HG02763 (cell line): ENCODE measurements around the gene OR10R2.
"Not testable (repeated sequence)": the region's sequence is repeated elsewhere in the genome, so short reads cannot be mapped to it uniquely, and the experiment has no call there.

Source experiments
- ATAC-seq: cut with Tn5 transposase; IDR thresholded peaks from one replicate; pipeline ENCODE4 v1.9.1; 2021; ENCODE audit warnings: mild to moderate bottlenecking, moderate library complexity; ENCODE audit not compliant: unreplicated experiment

Gene OR10R2, protein sequence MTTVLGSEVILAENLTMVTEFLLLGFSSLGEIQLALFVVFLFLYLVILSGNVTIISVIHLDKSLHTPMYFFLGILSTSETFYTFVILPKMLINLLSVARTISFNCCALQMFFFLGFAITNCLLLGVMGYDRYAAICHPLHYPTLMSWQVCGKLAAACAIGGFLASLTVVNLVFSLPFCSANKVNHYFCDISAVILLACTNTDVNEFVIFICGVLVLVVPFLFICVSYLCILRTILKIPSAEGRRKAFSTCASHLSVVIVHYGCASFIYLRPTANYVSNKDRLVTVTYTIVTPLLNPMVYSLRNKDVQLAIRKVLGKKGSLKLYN

DNA sequence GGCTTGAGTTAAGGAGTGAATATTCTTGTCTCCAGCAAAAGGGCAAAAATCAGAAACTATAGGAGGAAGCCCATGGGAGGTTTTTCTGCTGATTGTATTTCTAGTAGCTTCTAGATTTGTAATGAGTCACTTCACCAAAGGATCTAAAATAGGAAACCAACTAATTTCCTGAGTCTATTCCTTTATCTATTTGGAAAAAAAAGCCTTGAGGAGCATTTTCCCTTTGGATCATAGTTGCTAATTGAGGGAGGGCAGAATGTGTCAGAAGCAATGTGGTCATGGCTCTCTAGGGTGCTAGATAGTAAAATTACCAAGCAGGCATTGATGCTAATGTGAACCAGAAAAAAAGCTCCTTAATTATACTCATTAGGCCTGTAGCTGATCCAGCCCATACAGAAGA lies at the start of gene OR10R2:
Gene OR10R2 (plus strand): TSS at position 301 of the 400 bp plus-strand sequence. CDS start 106 bp downstream, outside the sequence.
- no peak for ATAC-seq

DNA sequence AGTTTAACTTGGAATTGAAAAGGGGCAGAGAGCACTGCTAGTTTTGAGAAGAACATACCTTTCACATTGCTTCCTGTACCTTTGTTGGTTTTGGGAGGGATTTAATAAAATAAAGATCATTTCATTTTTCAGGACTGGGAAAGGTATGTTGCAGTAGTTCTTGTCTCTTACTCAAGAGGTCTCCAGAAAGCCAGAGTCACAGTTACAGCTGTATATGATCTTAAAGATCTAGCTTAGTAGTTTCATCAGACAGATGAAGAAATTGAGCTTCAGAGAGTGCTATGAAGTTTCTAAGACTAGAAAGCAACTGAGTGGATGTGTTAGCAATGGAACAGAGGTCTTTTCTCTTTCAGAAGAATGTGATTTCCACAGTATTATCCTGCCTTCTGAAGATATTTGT lies 47.0 kb upstream of the OR10R2 start:
- no peak for ATAC-seq

DNA sequence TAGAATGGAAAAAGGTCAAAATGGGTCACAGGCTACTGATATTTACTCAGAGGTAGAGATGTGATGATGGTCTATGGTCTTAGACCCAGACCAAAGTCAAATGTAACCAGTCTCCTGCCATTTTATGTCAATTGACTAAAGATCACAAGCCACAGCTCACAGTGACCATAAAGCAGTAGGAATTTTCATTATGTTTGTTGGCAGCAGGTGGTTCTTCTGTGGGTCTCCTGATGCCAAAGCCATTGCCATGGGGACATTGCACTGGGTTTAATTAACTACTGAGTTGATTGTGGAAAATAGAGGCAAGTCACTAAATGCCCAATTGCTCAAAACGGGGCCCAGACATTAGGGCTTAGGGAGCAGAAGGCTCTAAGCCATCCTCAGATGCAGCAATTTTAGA lies 45.9 kb upstream of the OR10R2 start, which contains the start of gene OR10K2:
Gene OR10K2 (minus strand): TSS at position 101 of the 400 bp plus-strand sequence. CDS start 5,371 bp downstream, outside the sequence.
- no peak for ATAC-seq

DNA sequence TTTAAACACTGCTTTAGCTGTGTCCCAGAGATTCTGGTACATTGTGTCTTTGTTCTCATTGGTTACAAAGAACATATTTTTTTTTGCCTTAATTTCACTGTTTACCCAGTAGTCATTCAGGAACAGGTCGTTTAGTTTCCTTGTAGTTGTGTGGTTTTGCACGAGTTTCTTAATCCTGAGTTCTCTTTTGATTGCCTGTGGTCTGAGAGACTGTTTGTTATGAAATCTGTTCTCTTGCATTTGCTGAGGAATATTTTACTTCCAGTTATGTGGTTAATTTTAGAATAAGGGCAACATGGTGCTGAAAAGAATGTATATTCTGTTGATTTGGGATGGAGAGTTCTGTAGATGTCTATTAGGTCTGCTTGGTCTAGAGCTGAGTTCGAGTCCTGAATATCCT lies 41.9 kb upstream of the OR10R2 start:
- ATAC-seq = not testable (repeated sequence)

DNA sequence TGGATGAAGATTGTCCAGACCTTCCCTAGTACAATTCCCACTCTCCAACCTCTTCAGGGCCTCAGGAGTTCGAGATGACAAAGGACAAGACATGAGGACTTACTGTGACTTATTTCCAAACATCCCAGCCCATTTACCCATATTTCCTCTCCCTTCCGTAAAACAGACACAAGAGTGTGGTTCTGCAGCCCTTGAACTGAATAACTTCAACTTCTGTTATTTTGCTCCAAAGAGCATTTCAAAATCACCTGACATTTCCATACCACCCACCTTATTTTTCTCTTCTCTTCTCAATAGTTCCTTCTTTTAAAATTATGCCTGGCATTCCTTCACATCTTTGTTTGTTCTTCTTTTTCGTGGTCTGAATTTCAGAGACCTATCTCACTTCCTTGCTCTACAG lies 37.3 kb upstream of the OR10R2 start:
- no peak for ATAC-seq

DNA sequence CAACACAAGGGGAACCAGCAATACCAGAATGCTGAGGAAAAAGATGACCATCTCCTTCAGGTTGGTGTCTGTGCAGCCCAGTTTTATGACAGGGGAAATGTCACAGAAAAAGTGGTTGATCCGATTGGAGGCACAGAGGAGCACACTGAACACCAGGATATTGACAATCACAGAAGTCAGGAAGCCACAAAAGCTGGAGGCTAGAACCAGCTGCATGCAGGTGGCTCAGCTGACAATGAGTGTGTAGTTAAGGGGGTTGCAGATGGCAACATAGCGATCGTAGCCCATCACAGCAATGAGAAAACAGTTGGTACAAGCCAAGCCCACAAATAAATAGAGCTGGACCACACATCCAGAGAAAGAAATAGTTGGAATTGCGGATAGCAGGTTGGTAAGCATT lies 26.6 kb upstream of the OR10R2 start:
- no peak for ATAC-seq

DNA sequence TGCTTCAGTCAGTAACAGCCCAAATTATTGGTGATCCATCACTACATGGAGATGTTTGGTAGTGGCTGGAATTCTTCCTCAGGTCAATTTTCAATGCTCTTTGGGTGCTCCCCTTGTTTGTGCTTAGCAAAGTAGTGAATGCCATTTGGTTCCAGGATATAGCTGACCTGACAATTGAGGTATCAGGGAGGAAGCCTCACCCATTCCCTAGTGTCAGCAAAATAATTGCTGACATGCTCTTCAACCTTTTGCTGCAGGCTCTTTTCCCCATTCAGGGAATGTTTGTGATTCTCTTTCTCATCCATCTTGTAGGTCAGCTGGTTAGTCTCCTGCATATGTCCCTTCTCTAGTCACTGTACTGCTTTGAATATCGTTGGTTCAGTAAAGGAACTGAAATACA lies 17.5 kb upstream of the OR10R2 start:
- no peak for ATAC-seq

DNA sequence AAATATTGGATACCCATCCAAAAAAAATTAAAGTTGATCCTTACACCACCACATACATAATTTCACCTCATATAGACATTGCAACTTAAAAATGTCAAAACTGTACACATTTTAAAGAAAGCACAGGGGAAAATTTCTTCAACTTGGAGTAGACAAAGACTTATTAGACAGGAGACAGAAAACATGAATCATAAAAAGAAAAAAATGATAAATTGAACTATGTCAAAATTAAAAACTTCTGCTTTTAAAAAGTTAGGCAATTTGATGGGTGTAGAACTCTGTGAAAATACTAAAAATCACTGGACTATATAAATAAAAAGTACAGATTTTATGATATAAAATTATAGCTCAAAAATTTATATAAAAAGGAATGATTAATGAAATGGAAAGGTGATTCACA lies 14.8 kb upstream of the OR10R2 start:
- ATAC-seq = no peak

DNA sequence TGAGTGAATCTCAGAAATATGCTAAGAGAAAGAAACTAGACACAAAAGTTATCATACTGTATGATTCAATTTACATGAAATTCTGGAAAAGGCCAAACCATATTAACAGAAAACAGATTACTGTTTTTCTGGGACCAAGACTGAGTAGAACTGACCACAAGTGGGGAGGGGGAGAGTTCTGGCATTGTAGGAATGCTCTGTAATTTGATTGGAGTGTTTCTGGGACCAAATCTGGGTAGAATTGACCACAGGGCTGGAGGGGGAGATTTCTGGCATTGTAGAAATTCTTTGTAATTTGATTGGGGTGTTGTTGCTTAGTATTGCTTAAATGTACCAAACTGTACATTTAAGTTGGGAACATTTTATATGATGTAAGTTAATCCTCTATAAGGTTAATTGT lies 13.8 kb upstream of the OR10R2 start:
- no peak for ATAC-seq

DNA sequence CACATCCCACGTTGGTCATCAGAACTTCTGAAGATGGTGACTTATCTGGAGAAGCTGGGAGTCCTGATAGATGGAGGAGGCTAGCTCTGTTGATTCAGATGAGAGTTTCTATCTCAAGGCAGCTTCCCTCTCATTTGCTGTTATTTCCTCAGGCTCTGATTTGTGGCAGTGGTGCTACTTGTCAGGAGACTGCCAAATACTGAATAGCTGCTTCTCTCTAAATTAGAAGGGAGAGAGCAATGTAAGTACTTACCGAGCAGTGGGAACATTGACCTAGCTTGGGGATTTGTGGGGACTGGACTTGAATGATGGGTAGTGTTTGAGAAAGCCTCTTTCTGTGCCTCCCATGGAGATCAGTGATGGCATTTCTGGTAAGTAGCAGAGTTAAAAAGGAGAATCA lies 10.5 kb upstream of the OR10R2 start, which contains the start of gene OR10K1:
Gene OR10K1 (plus strand): TSS at position 301 of the 400 bp plus-strand sequence. CDS start 3,728 bp downstream, outside the sequence.
- no peak for ATAC-seq

DNA sequence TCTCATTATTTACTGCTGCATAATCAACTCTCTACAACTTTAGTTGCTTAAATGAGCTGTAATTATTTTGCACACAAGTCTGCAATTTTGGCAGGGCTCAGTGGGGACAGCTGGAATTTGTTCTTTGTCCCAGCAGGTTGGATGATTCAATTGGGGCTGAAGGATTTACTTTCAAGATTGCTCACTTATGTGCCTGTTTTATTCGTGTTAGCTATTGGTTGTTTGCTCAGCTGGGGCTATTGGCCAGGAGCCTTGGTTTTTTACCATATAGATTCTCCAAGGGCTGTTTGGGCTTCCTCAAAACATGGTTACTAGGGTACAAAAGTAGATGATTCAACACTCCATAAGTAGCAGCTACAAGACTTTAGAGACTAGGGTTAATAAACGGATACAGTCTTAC lies 13.4 kb downstream of the OR10R2 start:
- ATAC-seq = no peak

DNA sequence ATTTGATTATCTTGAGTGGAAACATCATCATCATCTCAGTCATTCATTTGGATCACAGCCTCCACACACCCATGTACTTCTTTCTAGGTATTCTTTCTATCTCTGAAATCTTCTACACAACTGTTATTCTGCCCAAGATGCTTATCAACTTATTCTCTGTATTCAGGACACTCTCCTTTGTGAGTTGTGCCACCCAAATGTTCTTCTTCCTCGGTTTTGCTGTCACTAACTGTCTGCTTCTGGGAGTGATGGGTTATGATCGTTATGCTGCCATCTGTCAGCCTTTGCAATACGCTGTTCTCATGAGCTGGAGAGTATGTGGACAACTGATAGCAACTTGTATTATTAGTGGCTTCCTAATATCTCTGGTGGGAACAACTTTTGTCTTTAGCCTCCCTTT lies 19.3 kb downstream of the OR10R2 start:
- no peak for ATAC-seq

DNA sequence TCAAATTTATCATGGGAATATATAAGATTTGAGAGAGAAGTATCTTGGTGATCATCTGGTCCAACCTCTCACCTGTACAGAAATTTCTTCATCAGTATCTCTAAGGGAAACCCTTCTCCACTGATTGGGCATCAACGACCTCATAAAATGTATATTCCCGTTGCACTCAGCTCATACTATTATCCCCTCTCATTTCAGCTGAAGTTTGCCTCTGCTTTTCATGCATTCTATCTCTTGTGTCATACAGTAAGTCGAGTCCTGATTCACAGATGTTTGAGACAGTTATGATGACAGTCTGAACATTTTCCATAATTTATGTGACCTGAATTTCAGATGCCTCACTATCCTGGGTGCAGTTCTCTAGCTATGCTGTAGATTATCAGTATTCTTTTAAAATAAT lies 21.0 kb downstream of the OR10R2 start:
- no peak for ATAC-seq

DNA sequence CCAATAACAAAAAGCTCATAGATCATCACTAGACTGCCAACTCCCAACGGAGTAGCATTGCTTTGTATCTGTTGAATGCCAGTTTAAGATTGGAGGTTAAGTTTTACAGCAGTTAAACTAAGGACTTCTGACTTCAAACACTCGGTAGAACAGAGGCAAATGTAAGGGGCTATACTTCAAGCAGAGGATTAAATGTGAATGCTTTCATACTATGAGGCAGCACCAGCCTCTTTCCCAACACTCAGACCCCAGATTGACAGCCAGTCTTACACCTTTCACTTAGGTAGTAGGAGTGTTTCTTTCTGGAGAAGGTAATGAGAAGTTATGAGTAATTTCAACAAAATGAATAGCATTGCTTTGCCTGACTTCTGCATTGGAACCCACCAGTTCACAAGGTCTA lies 22.8 kb downstream of the OR10R2 start:
- no peak for ATAC-seq

DNA sequence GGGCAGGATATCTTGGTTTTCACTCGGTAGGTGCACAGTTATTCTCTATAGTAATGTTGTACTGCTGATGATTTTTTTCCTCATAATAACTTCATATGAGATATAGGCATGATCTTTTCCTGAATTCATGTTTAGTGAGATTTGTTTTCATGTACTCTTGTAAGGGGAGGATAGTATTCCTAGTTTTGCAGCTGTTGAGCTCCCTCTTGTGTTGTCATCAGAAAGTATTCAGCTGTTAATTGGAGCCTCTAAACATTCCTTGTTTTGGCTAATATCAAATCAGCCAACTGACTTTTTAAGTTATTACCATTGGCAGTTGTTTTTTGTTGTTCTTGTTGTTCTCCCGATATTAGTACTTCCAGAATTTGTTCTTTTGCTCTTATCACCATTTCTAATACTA lies 24.4 kb downstream of the OR10R2 start:
- ATAC-seq = no peak

DNA sequence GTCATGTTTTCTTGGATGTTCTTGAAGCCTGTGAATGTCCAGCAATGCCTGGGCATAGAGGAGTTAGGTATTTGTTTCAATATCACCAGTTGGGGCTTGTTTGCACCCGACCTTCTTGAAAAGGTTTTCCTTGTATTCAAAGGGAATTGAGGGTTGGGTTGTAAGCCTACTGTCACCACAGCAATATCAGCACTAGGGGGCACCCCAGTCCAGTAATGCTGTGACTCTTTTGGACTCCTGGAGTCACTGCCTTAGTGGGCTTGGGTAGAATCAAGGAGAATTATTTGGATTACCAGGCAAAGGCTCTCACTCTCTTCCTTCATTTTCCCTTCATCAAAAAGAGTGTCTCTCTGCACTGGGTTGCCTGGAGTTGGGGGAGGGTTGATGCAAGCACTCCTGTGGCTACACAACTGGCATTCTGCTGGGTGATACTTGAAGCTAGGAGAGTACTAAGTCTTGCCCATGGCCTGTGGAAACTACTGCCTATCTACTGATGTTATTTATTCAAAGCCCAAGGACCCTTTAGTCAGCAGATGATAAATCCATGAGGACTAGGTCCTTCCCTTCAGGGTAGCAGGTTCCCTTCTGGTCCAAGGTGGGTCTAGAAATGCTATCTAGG lies 34.5 kb downstream of the OR10R2 start:
- no peak for ATAC-seq

DNA sequence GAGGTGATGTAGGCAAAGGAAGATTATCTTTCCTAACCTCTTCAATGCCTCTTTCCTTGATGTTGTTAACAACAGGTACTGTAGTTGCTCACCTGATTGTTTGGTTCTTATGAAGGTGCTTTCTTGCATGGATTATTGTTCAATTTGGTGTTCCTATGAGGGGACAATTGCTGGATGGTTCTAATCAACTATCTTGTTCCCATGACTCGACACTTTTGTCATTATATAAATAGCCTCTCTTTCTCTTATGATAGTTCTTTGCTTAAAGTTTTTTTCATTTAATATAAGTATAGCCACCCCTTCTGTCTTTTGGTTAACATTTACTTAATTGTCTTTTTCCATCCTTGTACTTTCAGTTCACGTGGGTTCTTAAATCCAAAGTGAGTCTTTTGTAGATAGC lies 35.5 kb downstream of the OR10R2 start:
- no peak for ATAC-seq

DNA sequence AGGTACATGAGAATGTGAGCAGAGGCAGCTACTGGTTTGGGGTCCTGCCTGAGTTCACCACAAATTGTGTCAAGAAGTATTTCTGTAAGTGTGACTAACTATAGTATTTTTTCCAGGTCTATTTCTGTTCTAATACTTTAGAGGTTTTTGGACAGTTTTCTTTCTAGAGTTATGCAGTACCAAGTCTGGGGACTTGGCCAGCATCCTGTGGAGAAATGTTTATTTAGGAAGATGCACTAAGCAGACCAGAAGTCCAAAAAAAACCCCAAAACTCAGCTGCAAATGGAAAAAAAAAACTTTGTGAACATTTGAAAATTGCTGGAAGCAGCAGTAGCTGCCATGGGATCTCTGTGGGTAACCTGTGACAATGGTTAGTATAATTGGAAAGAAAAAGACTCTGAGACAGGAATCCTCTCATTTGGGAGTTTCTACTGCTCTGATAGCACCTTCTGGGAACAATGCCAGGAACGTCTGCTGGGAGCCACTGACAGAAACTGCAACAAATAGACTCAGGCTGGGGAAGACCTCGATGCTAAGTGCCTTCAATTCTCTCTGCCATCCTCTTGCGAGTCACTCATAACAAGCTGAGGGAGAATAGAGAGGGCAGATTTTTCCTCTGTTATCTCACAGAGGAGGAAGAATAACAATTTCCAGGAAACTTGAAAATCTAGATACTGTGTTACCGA lies 37.6 kb downstream of the OR10R2 start:
- ATAC-seq = no peak

DNA sequence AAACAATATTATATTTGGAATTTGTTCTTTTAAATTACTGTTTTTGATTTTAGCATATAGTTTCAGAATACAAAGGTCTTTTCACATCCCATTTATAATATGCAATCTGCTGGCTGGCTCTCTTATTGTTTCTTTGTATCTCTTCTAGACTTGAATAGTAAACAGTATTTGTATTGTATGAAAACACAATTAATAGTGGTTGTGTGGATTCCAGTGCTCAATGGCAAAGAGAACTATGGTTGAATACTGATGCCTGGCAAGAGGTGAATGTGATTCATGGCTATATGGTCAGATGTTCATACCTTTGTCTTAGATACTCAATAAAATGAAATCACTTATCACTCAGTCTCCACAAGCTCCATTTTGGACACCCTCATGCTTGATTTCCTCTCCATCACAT lies 44.9 kb downstream of the OR10R2 start:
- no peak for ATAC-seq

DNA sequence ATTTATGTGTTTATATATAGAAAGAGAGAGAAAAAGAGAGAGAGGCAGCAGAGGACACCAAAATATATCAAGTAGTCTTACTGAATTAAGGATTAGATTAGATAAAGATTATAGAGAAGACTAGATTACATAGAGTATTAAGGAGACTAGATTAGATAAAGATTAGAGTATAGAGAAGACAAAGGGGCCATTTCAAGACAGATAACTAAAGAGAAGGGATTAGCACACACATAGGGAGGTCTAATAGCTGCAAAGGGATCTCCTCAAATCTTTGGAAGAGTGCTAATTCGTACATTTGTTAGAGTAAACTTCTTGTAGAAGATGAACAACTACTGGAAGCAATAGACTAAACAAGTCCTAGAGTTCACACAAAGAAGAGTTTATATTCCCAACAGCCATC lies 48.0 kb downstream of the OR10R2 start:
- ATAC-seq = no peak

DNA sequence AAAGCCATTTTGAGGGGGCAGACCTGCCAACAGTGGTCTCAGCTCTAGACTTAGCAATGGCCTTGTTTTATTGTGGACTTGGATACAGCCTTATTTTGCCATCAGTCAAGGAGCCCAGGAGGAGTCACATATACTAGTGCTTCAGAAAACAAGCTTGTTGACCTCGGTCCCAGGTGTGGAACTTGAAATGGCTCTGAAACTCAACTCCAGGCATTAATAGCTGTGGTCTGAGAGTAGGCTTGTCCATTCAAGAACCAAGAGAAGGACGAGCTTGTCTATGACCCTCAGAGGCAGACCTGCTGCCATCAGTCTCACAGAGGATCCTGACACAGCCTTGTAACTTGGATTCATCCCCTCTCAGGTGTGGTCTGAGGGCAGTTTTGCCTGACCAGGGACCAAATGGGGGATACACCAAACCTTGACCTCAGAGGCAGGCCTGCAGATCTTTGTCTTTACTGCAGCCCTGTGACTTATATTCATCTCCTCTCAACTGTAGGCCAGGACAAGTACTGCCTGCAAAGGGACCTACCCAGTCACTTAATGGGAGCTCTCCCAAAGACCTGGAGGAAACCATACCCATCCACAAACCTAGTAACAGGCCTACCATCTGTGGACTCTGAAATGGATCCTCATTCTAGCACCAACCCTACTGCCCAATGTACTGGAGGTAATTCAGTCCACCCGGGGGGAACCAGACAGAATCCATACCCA lies 49.1 kb downstream of the OR10R2 start:
- ATAC-seq = no peak
